Measurements from ENCODE around the gene COL5A3.

The COL5A3 gene

DNA sequence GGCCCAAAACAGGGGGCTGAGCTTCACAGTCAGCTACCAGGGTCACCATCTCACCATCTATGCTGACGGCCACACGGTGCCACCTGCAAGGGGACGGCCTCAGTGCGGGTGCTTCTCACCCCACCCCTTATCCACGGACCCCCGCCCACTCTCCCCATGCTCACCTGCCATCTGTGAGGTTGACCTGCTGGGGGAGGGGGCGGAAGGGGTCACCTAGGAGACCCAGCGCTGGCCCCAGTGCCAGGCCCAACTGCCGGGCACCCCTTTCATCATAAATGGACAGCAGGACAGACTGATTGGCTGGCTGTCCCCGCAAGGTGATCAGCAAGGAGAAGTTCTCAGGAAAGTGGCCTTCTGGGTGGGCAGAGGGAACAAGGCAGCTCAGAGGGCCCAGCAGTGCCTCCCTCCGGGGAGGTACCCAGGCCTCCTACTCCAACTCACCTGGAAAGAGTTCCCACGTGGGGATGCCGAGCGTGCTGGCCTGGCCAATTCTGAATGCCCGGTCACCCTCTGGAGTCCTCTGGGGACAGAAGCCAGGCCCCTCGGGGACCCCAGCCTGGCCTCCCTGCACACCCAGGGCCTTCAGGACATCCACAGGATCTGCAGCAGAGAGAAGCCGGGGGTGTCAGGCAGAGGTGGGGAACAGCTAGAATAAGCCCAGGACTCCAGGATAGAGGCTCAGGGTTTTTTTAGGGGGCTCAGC lies 4.5 kb downstream of the COL5A3 start:
- H3K9me3 ChIP-seq (ENCODE audit: control insufficient read depth, insufficient read depth, low read length) = no peaks in the 10 kb centered on the region

DNA sequence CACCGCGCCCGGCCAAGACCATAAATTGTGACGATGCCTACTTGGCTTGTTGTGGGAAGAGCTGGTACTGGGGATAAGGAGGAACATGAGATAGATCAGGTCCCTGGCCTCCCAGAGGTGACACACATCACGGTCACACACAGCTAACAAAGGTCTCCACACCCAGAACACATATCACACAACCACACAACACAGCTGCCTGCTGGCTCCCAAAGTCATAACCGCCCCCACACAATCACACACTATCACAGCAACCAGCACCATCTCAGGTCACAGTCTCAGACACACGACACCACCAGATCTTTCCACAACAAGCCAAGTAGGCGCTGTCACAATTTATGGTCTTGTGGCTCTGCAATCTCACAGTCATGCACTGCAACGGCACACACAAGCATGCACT lies 5.7 kb downstream of the COL5A3 start:
- H3K36me3 ChIP-seq (ENCODE audit: insufficient read depth, low read length) = no peaks in the 10 kb centered on the region
- no peaks in the 10 kb centered on the region for H3K9me3 ChIP-seq (ENCODE audit: control insufficient read depth, insufficient read depth, low read length)
- H3K9ac ChIP-seq (ENCODE audit: low read depth, low read length) = no peak overlapping the region
- peaks cover 9% of the 10 kb centered on the region for H3K4me1 ChIP-seq (ENCODE audit: insufficient read depth, low read length)

More for the DNA sequence above, 4.5 kb downstream of the COL5A3 start:
- no peak overlapping the region for H3K9ac ChIP-seq (ENCODE audit: low read depth, low read length)
- H3K36me3 ChIP-seq (ENCODE audit: insufficient read depth, low read length) = no peaks in the 10 kb centered on the region
- H3K4me1 ChIP-seq (ENCODE audit: insufficient read depth, low read length) = peaks cover 12% of the 10 kb centered on the region

DNA sequence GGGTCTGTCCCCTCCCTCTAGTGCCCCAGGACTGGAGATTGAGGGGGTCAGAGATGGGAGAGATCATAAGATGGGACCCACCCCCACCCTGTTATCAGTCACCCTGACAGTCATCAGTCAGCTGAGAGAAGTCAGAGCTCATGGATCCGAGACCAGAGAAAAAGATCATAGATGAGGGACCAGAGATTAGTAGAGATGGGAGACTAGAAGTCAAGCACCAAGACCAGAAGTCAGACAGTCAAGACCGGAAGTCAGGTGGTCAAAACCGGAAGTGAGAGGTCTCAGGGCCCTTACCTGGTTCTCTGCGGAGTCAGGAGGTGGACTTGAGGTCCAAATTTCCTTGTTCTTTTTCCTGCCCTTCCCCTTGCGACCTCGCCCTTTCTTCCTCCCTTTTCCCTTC lies 7.0 kb downstream of the COL5A3 start:
- H3K4me1 ChIP-seq (ENCODE audit: insufficient read depth, low read length) = no peaks in the 10 kb centered on the region; the same call in 1 of the 2 replicates
- H3K36me3 ChIP-seq (ENCODE audit: insufficient read depth, low read length) = no peaks in the 10 kb centered on the region

DNA sequence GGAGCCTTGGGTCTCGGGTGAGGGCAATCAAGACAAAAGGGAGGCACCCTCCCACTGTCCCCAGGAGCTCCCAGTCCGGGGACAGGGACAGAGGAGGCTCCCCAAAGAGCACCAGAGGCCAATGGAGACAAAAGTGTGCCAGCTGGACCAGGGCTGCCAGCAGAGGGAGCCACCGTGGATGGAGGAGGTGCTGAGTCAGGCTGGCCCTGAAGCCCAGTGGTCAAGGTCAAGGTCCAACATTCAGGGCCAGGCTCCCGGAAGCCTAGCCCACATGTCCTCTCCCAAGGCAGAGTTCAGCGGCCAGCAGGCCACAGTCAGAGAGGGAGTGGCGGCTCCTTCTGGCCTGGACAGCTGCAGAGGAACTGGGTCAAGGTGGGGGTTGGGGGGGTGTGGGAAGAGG lies 8.4 kb downstream of the COL5A3 start:
- Histone ChIP-seq H3K36me3 (ENCODE audit: insufficient read depth, low read length) (no peaks in the 10 kb centered on the region), H3K4me1 (ENCODE audit: insufficient read depth, low read length) (no peaks in the 10 kb centered on the region), H3K9me3 (ENCODE audit: control insufficient read depth, insufficient read depth, low read length) (no peaks in the 10 kb centered on the region), H3K9ac (ENCODE audit: low read depth, low read length) (no peak overlapping the region)

More for the DNA sequence above, 7.0 kb downstream of the COL5A3 start:
- Histone ChIP-seq H3K9ac (ENCODE audit: low read depth, low read length) (no peak overlapping the region), H3K9me3 (ENCODE audit: control insufficient read depth, insufficient read depth, low read length) (no peaks in the 10 kb centered on the region)

DNA sequence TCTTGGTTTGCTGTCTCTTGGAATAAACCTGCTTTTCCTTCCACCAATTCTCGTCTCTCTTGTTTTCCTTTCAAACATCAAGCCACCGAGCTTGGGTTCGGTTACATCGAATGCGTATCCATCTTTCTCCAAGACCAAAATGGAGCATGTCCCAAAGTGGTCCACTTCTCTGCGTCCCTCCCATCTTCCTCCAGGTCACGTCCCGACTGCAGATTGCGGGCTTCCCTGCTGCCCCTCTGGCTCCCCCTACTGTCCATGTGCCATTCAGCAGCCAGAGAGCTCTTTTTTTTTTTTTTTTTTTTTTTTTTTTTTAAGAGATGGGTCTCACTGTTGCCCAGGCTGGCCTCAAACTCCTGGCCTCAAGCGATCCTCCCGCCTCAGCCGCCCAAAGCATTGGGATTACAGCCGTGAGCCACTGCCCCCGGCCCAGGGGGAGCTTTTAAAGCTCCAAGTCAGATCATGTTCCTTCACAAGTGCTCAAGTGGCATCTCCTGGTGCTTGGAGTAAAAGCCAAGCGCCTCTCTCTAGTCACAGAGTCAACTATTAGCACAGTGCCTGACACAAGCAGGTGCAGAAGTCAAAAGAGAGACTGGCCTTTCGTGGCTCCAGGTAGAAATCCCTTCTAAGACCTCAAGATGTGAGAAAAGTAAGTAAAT lies 10.0 kb downstream of the COL5A3 start:
- H3K36me3 ChIP-seq (ENCODE audit: insufficient read depth, low read length) = no peaks in the 10 kb centered on the region
- H3K9me3 ChIP-seq (ENCODE audit: control insufficient read depth, insufficient read depth, low read length) = no peaks in the 10 kb centered on the region
- H3K4me1 ChIP-seq (ENCODE audit: insufficient read depth, low read length) = no peaks in the 10 kb centered on the region; the same call in 1 of the 2 replicates
- no peak overlapping the region for H3K9ac ChIP-seq (ENCODE audit: low read depth, low read length)

DNA sequence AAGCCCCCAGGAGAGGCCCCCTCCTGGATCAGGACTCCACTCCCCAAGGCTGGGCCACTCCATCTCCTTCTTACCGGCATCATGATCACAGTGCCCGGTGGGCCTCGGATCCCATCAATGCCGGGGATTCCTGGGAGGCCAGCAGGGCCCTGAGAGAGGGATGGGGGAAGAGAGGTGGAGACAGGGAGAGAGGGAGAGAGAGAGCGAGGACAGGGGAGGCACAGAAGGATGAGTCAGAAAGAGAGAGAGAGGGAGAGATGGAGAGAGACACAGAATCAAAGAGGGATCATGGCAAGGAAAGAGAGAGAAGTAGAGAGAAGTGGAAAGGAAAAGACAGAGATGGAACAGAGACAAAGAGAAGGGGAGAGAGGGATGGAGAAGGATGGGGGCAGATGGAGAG lies 13.8 kb downstream of the COL5A3 start:
- no peaks in the 10 kb centered on the region; the same call in 1 of the 2 replicates for H3K4me1 ChIP-seq (ENCODE audit: insufficient read depth, low read length)
- H3K36me3 ChIP-seq (ENCODE audit: insufficient read depth, low read length) = no peaks in the 10 kb centered on the region
- H3K9ac ChIP-seq (ENCODE audit: low read depth, low read length) = no peak overlapping the region
- no peaks in the 10 kb centered on the region for H3K9me3 ChIP-seq (ENCODE audit: control insufficient read depth, insufficient read depth, low read length)

DNA sequence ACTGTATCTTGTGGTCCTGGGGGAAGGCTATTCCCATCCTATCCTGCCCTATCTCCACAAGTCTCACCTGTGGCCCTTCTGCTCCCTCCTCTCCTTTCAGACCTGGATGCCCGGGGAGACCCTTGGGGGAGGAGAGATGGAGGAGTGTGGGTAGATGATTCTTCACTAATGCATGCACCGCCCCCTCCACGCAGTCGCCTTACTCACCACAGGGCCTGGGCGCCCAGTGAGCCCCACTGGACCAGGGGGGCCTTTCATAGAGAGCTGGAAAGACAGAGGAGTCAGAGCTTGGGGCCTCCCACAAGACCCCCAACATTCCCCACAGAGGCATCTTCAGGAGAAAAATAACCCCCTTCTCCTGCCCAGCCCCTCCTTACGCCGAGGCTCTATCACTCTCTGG lies 14.3 kb downstream of the COL5A3 start:
- Histone ChIP-seq H3K4me1 (ENCODE audit: insufficient read depth, low read length) (no peaks in the 10 kb centered on the region; the same call in 1 of the 2 replicates), H3K9ac (ENCODE audit: low read depth, low read length) (no peak overlapping the region), H3K36me3 (ENCODE audit: insufficient read depth, low read length) (no peaks in the 10 kb centered on the region), H3K9me3 (ENCODE audit: control insufficient read depth, insufficient read depth, low read length) (no peaks in the 10 kb centered on the region)

DNA sequence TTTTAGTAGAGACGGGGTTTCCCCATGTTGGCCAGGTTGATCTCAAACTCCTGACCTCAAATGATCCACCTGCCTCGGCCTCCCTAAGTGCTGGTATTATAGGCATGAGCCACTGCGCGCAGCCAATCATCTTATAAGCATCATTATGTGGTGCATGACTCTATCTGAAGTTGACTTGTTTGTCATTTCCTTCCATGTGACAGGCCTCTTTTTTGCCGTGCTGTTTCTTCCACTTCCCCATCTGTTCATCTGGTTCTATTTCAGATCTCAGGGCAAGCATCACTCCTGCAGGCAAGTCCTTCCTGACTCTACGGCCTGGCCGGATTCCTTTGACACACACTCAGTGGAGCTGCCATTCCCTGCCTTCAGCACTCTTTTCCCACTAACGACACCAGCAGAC lies 15.2 kb downstream of the COL5A3 start:
- Histone ChIP-seq H3K36me3 (ENCODE audit: insufficient read depth, low read length) (no peaks in the 10 kb centered on the region), H3K9ac (ENCODE audit: low read depth, low read length) (no peak overlapping the region), H3K4me1 (ENCODE audit: insufficient read depth, low read length) (no peaks in the 10 kb centered on the region; the same call in 1 of the 2 replicates), H3K9me3 (ENCODE audit: control insufficient read depth, insufficient read depth, low read length) (no peaks in the 10 kb centered on the region)

DNA sequence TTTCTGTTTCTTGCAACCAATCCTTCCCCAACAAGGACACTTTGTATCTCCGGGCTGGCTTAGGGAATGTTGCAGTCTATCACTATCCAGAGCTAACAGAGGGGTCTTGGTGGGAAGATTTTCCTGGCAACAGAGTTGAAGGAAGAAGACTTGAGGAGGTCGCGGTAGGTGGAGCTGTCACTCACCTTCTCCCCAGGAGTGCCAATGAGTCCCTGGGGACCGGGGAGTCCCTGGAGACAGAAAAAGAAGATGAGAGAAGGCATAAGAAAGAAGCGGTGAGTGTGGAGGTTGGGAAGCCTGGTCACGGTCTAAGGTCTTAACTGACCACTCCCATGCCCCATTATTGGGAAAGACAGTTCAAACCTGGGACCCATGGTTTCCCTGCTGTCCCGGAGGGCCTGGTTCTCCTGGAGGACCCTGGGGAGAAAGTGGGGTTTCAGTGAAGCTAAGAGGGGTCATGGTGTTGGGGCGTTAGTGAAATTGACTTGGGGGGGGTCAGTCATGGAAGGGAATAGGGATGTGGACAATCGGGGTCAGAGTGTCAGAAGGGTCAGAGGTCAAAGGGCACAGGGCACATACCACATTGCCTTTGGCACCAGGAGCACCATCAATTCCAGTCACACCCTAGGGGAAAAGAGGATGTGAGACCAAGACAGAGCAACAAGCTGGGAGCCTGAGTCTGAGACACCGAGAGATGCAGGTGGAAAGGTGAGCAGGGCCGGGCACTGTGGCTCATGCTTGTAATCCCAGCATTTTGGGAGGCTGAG lies 18.7 kb downstream of the COL5A3 start:
- Histone ChIP-seq H3K4me1 (ENCODE audit: insufficient read depth, low read length) (peaks cover 5% of the 10 kb centered on the region; the same call in 1 of the 2 replicates), H3K9ac (ENCODE audit: low read depth, low read length) (no peak overlapping the region), H3K9me3 (ENCODE audit: control insufficient read depth, insufficient read depth, low read length) (no peaks in the 10 kb centered on the region), H3K36me3 (ENCODE audit: insufficient read depth, low read length) (no peaks in the 10 kb centered on the region)

DNA sequence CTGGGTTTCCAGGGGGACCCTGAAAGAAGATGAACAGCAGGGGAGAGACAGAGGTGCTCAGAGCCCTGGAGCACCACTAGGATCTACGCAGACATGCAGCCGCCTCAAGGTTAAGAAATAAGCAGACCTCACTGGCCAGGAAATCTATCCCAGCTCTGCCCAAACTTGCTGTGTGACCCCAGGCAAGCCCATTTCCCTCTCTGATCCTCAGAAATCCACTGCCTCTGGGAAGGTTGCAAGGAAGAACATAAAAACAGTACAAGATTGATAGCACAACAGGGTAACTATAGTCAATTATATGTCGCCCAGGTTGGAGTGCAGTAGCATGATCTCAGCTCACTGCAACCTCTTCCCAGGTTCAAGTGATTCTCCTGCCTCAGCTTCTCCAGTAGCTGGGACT lies 20.8 kb downstream of the COL5A3 start:
- no peaks in the 10 kb centered on the region for H3K36me3 ChIP-seq (ENCODE audit: insufficient read depth, low read length)
- H3K4me1 ChIP-seq (ENCODE audit: insufficient read depth, low read length) = peaks cover 5% of the 10 kb centered on the region; the same call in 1 of the 2 replicates
- no peaks in the 10 kb centered on the region for H3K9me3 ChIP-seq (ENCODE audit: control insufficient read depth, insufficient read depth, low read length)
- H3K9ac ChIP-seq (ENCODE audit: low read depth, low read length) = no peak overlapping the region

DNA sequence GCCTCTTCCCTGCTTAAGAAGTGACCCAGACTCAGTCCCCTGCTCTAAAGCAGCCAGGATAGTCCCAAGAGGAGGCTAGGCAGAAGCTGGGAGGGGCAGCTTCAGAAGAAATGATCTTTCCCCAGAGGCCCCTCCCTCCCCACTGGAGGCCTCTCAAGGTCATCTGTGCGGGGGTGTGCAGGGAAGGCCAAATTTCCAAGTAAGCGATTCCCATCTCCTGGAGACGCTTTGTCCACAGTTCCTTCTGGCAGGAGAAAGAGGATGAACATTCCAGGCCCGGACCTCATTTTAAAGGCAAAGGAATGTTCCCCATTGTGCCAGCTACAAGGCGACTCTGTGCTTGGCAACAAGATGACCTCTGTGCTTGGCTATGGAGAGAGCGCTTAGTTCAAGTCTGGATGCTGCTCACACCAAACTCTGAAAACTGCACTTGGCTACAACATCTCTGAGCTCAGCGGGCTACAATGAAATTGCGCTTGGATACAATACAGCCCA lies 23.5 kb downstream of the COL5A3 start:
- Histone ChIP-seq H3K36me3 (ENCODE audit: insufficient read depth, low read length) (no peaks in the 10 kb centered on the region), H3K9me3 (ENCODE audit: control insufficient read depth, insufficient read depth, low read length) (no peaks in the 10 kb centered on the region), H3K4me1 (ENCODE audit: insufficient read depth, low read length) (peaks cover 5% of the 10 kb centered on the region; the same call in 1 of the 2 replicates), H3K9ac (ENCODE audit: low read depth, low read length) (no peak overlapping the region)

DNA sequence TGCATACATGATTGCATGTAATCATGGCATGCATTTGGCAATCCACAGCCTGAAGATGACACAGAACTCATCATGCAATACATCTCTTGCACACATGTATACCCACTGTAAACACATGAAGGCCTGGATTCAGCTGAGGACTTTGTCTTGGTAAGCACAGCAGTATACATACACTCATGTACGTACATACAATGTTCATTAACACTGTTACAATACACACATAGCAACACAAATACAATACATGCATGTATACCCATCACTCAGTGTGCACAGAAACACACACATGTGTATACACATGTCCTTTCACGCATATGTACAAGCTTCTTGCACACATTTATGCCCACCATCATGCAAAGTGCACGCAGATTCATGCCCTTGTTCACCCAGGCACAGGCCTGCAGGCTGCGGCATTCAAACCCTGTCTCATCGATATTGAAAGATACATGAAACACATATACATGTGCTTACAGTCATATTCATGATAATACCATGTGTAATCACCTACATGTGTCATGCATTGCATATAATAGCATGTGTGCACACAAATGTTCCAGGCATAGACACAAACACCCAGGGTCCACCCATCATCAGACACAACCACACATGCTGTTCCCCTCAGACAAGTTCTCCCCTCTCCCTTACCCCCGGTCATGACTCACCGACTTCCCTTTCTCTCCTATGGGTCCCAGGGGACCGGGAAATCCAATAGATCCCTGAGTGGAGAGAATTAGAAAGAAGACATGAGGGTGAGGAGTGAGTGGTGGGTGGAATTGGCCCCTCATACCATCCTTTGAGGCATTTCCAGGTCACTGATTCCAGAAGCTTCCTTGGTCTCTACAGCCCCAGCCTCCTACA lies 28.7 kb downstream of the COL5A3 start:
- Histone ChIP-seq H3K9me3 (ENCODE audit: control insufficient read depth, insufficient read depth, low read length) (no peaks in the 10 kb centered on the region), H3K4me1 (ENCODE audit: insufficient read depth, low read length) (no peaks in the 10 kb centered on the region), H3K9ac (ENCODE audit: low read depth, low read length) (no peak overlapping the region)

DNA sequence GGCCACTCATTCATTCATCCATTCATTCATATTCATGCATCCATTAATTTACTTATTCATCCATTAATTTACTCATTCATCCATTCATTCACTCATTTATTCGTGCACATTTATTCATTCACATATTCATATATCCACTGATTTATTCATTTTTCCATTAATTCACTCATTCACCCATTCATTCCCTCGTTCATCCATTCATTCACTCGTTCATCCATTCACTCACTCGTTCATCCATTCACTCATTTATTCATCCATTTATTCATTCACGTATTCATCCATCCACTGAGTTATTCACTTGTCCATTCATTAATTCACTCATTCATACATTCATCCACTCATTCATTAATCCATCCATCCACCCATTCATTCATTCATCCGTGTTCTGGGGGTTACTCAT lies 38.2 kb downstream of the COL5A3 start:
- no peak overlapping the region for H3K9ac ChIP-seq (ENCODE audit: low read depth, low read length)

More for the DNA sequence above, 28.7 kb downstream of the COL5A3 start:
- no peaks in the 10 kb centered on the region for H3K36me3 ChIP-seq (ENCODE audit: insufficient read depth, low read length)

More for the DNA sequence above, 38.2 kb downstream of the COL5A3 start:
- Histone ChIP-seq H3K36me3 (ENCODE audit: insufficient read depth, low read length) (no peaks in the 10 kb centered on the region), H3K4me1 (ENCODE audit: insufficient read depth, low read length) (no peaks in the 10 kb centered on the region), H3K9me3 (ENCODE audit: control insufficient read depth, insufficient read depth, low read length) (no peaks in the 10 kb centered on the region)

All from ES-I3 (cell line).